Measurements from ENCODE around the gene ABCG1.
A peak's percentile ranks its signal among the peaks of the same experiment; 100 is the strongest.

The ABCG1 gene

DNA sequence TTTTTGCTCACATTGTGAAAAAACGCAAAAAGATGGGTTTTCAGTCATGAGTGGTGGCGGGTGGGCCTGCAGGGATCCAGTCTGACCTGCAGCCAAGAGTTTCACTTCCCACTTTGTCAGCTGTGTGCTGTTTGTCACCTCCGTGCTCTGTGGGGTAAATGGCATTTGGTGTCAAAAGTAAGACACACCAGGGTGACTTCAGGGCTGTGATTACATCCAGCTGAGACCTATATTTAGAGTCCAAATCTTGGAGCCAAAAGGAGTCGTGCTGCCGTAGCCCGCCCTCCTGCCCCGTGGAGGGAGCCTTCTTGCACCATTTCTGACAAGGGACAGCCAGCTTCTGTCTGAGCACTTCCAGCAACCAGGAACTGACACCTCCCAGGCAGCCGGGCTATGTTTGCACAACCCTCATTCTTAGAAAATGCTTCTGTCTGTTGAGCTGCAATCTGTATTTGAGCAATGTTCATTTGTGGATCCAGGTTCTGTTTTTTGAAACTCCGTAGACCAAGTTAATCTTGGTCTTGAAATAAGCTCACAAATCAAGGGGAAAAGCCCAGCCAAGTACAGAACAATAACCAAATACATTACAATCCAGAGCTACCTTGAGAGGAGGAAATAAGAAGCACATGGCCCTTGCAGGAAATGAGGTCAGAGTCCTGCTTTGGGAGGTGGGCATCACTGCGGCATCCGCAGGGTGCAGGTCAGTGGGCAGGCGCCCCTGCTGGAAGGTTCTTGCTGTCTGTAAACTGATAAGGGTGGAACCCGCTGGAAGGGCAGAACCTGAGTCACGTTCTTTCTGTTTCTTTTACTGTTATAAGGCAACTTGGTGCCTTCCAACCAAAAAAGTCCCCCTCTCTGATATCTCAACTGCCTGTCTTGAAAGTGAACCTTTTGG, 14.4 kb downstream of the ABCG1 start:
- no peak for DNase-seq

GRCh38 chr21:42234041-42234440, 15.1 kb downstream of the ABCG1 start:
- no peak for DNase-seq

- peak; percentile 61 for DNase-seq
These were observed 15.7 kb downstream of the ABCG1 start for GRCh38 chr21:42234464-42235241.

DNA sequence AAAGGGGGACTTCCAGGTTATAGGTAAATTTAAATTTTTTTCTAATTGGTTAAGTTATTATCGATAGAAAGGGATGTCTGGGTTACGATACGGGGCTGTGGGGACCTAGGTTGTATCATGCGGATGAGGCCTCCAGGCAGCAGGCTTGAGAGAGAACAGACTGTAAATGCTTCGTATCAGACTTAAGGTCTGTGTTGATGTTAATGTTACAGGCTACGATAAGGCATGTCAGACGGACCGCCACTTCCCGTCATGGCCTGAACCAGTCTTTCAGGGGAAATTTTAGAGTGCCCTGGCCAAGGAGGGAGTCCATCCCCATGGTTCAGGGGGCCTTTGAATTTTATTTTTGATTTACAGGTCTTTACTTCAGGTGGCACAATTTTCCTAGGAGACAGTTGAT, 16.7 kb downstream of the ABCG1 start:
- DNase-seq = no peak

GRCh38 chr21:42236014-42236413, 17.1 kb downstream of the ABCG1 start:
- DNase-seq = no peak

DNA sequence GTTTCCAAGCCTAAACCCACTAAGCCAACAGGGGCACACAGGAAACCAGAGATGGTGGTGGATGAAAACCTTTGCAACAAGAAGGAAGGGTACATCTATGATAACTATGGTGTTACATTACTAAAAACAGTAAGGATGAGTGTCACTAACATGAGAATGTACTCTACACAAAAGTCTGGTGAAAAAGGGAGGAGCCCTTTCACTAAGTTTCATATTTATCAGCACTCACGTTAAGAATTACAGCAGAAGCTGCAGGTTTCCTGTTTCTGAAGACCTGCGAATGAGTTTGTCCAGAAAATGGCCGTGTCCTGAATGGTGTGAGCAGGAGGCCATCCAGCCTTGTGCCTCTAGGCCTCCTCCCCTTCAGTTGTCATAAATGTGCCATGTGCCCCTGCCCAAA, 17.8 kb downstream of the ABCG1 start:
- DNase-seq = no peak

GRCh38 chr21:42237161-42237560, 18.2 kb downstream of the ABCG1 start:
- no peak for DNase-seq

- DNase-seq = no peak
These were observed 18.6 kb downstream of the ABCG1 start for GRCh38 chr21:42237577-42237976.

- no peak for DNase-seq
These were observed 19.4 kb downstream of the ABCG1 start for GRCh38 chr21:42238185-42238934.

- DNase-seq = no peak
These were observed 20.6 kb downstream of the ABCG1 start for GRCh38 chr21:42239556-42239955.

DNA sequence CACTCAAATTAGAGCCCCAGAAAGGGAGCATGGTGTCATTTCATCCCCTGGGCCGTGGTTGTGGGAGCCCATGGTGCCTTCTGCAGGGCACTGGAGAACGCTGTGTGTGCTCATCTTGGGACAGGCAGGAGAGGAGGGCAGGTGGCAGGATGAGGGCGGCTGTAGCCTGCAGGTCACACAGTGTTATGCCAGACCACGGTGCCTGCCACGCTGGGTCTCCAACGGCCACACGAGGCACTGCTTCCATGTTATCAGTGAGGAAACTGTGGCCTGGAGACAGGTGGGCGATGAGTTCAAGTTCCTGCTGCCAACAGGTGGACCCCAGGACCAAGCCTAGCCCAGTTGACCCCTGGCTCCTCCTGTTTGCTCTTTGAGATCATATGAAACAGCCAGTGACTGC, 21.0 kb downstream of the ABCG1 start:
- no peak for DNase-seq

DNA sequence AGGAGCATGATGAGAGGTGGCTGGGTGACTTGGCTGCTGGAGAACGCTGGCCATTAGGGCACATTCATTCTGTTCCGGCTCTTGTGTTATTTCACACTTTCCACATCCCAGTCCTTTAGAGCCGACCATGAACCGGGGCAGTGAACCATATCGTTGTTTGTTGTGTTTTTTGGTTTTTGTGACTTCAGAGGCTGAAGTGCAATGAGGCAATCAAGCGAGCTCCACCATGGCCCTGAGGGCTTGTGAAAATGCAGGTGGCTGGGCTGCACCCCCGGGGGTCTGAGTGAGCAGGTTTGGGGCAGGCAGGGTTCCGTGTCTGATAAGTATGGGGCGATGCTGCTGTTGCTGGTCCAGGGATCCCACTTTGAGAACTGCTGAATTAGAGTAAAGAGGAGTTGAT, 23.7 kb downstream of the ABCG1 start:
- DNase-seq = no peak

DNA sequence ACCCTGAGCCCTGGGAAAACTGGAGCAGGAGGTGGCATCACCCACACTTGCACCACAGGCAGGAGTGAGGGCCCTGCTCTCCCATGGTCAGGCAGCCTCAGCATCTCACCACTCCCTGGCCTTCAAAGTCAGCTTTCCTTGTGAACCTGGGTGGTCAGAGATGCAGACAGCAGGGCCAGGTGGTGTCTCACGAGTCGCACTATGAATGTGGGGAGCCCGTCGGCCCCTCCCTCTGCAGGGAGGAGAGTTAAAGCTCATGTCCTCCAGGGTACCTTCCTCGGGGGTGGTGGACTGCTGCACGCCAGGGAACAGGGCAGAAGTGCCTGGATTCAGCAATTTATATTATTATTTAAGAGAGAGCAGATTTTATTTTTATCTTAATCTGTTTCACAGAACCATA, 24.1 kb downstream of the ABCG1 start:
- no peak for DNase-seq

DNA sequence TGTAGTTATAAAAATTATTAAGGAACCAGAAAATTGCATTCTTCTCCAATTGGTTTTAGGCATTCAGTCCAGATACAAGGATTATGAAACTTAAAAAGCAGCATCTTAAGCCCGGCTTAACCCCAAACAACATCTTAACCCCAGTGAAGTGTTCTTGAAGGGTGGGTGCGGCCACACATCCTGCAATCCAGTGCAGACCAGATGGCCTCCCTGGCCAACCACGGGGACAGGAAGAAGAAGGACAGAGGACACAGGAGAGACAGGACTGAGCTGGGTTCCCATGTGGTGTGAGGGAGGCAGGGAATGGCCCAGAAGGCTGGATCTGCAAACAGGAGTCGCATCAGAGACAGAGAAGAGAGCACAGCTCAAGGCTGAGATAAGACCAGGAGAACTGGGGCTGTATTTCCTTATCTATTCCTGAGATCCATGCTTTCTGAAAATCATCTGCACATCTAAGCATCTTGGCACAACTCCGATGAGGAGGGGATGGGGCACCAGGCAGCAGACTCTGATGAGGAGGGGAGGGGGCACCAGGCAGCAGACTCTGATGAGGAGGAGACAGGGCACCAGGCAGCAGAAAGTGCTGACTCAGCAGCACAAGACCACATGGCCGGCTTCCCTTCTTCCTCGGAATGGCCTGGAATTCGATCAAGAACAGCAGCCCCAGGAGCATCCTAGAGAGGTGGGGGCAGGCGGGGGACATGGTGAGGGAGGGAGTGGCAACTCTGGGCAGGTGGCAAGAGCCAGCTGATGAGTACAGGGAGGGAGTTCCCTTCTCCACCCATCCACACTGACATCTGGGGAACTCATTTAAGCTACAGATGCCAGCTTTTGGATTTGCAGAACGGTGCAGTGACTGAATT, 26.6 kb downstream of the ABCG1 start:
- DNase-seq = no peak

DNA sequence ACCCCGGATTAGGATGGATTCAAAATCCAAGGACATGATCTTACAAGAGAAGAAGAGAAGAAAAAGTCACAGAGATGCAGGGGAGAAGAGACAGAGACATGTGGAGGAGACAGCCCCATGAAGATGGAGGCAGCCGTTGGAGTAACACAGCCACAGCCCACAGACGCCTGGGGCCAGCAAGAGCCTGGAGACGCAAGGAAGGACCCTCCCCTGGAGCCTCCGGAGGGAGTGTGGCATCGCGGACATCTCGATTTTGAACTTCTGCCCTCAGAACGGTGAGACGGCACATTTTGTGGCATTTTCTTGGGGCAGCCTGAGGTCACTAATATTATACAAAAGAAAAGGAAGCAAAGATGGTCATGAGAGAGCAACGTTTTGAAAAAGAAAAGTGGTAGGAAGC, 28.8 kb downstream of the ABCG1 start:
- DNase-seq = no peak

GRCh38 chr21:42248241-42248640, 29.3 kb downstream of the ABCG1 start:
- no peak for DNase-seq

DNA sequence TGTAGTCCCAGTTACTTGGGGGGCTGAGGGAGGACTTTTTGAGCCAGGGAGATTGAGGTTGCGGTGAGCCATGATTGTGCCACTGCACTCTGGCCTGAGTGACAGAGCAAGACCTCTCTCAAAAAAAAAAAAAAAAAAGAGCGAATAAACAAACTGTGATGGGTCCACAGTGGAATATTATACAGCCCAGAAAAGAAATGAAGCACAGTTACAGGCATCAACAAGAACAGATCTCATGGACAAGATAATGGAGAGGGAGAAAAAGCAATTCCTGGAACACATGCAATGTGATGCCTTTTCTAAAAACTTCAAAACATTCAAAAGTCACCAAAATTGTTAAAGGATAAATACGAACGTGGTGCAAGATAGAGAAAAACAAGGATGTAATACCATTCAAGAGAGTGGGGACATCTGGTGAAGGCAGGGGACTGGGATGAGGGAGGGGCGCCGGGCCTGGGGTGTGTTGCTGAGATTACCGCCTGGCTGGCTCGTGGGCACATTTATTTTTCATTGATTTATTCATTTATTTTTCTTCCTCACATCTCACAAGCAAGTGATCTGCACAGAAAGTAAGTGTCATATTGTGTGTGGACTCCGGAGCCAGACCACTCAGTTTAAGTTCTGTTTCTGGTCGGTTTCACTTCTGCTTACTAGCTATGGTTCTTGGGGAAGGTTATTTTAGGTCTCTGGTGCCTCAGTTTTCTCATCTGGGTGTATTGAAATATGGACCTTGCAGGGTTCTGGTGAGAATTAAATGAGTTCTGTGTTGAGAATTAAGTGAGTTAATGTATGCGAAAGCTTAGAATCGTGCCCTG, 30.1 kb downstream of the ABCG1 start:
- no peak for DNase-seq

DNA sequence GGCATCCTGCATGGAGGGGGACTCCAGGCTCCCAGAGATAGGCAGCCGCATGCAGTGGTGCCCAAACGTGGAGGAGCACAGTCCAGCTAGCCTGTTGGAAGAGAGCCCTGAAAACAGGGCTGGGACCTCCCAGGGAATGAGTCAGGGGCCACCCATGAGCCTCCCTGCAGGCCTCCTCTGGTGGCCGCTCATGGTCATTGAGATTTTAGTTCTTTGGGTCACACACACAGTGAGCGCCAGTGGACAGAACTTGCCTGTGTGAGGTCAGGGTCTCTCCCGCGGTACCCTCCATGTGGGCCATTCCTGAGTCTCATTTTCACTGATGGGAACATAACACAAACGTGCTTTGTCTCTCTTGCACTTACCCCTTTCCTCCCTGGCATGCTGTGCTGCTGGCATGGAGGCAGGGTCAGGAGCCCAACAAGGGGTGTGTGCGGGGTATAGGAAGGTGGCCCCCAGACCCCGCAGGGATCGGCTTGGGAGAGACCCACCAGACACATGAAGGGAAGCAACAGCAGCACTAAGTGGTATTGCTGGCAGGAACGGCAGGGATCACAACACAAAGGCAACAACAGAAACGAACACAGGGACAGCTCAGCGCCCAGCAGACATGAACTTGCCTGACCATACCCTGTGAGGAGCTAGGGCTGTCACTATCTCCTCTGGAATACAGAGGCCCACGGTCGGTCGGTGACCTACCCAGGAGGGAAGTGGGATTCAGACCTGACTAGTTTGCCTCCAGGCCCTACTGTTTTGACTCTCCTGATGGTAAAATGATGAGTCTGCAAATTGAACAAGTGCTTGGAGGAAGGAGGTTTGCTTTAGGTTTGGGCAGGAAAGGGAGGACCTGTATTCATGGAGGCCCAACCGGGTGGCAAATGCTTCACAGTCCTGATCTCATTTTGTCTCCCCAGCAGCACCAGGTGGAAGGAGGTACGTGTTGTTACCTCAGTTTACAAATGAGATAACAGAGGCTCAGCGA, 31.8 kb downstream of the ABCG1 start:
- no peak for DNase-seq

- DNase-seq = no peak
These were observed 32.8 kb downstream of the ABCG1 start for GRCh38 chr21:42251654-42252324.

GRCh38 chr21:42252325-42252654, 33.4 kb downstream of the ABCG1 start:
- no peak for DNase-seq

Measured in NCI-H774 (cell line).